Measurements from ENCODE around the gene EXD2.
"Not testable (repeated sequence)": the region's sequence is repeated elsewhere in the genome, so short reads cannot be mapped to it uniquely, and the experiment has no call there.

The EXD2 gene

GRCh38 chr14:69282448-69282847, 91.2 kb downstream of the EXD2 start:
- no peak for DNase-seq

GRCh38 chr14:69284170-69284569, 92.9 kb downstream of the EXD2 start:
- no peak for DNase-seq

GRCh38 chr14:69285661-69286255, 94.5 kb downstream of the EXD2 start:
- DNase-seq: no peak

- no peak for DNase-seq
Observed at GRCh38 chr14:69287098-69288010, 96.1 kb downstream of the EXD2 start.

GRCh38 chr14:69288011-69288771, 96.9 kb downstream of the EXD2 start:
- no peak for DNase-seq

GRCh38 chr14:69288956-69289705, 97.8 kb downstream of the EXD2 start:
- DNase-seq: no peak

- DNase-seq: no peak
Observed at GRCh38 chr14:69289811-69290520, 98.7 kb downstream of the EXD2 start.

- DNase-seq: not testable (repeated sequence)
Observed at GRCh38 chr14:69290881-69291280, 99.6 kb downstream of the EXD2 start.

GRCh38 chr14:69291396-69291795, 100.1 kb downstream of the EXD2 start:
- no peak for DNase-seq

GRCh38 chr14:69291891-69292561, 100.7 kb downstream of the EXD2 start:
- DNase-seq: no peak
